ENCODE data around the gene ZNRF4.
"Not testable (repeated sequence)": the region's sequence is repeated elsewhere in the genome, so short reads cannot be mapped to it uniquely, and the experiment has no call there.

Gene ZNRF4

DNA sequence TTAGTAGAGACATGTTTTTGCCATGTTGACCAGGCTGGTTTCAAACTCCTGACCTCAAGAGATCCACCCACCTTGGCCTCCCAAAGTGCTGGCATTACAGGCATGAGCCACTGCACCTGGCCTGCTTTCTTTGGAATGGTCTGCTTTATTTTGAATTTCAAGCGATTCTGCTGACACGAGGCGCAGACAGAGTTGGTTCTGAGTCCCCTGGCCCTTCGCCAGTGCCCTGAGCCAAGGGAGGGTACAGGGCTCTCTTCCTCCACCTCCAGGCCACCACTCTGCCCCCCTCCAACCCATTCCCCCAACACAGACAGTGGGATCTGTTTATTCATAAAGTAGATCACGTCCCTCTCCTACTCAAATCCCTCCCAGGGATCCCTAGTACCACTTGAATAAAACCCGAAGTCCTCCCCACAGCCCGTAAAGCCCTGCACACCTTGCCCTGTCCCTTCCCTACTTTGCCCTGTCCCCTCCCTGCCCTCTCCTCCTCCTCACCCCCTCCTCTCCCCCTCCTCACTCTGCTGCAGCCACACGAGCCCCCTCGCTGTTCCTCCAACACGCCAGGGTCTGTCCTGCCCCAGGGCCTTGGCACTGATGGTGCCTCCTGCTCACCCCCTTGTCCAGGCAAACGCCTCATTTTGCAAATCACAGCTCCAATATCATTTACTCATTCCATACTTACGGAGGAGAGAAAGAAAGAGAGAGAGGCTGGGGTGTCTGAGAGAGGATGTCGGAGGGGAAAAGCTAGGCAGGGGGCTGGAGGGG is 22.4 kb downstream of the ZNRF4 start:
- H3K4me1 ChIP-seq (ENCODE audit: control insufficient read depth, insufficient read depth, low read length, unreplicated experiment) = no peaks in the 10 kb centered on the region
- no peak overlapping the region for H3K27ac ChIP-seq (ENCODE audit: low read depth, low read length)
- no peaks in the 10 kb centered on the region for H3K36me3 ChIP-seq (ENCODE audit: insufficient read depth, low read length)
- no peak overlapping the region for H3K4me3 ChIP-seq (ENCODE audit: low read depth, low read length)
- no peak overlapping the region for H2AFZ ChIP-seq (ENCODE audit: low read length, unreplicated experiment)
- peaks cover 18% of the 10 kb centered on the region for H3K27me3 ChIP-seq (ENCODE audit: insufficient read depth, low read length)
- no peaks in the 10 kb centered on the region for H3K79me2 ChIP-seq (ENCODE audit: control insufficient read depth, insufficient read depth, low read length, unreplicated experiment)

DNA sequence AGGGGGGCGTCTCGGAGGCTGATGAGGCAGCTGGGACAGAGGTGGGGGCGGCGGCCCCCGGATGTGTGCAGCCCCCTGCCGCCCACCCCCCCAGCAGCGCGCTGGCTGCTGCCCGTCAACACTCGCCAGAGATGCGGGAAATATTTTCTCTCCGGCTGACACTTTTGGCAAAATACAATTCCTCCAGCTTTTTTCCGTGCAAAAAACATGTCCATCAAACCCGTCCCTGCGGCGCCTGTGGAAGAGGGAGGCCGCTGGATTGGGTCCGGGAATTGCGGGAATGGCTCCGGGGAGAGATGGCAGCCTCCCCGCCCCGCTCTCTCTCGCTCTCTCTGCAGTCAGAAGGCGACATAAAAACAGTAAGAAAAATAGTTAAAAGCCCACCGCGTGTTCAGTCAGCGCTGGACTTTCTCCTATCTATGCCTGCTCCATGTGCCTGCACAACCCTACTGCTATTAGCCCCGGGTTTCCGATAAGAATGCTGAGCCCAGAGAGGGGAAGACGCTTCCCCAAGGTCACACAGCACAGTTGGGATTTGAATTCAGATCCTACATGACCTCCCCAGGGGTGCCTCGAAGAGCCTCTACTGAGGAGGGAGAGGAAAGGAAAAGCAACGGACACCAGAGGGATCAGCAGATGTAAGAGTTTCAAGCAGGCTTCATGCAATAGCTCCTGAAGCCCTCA is 23.2 kb downstream of the ZNRF4 start:
- Histone ChIP-seq H3K4me3 (ENCODE audit: low read depth, low read length) (no peak overlapping the region), H3K36me3 (ENCODE audit: insufficient read depth, low read length) (no peaks in the 10 kb centered on the region), H3K79me2 (ENCODE audit: control insufficient read depth, insufficient read depth, low read length, unreplicated experiment) (no peaks in the 10 kb centered on the region), H3K27me3 (ENCODE audit: insufficient read depth, low read length) (peaks cover 18% of the 10 kb centered on the region), H3K4me1 (ENCODE audit: control insufficient read depth, insufficient read depth, low read length, unreplicated experiment) (no peaks in the 10 kb centered on the region), H3K27ac (ENCODE audit: low read depth, low read length) (no peak overlapping the region), H2AFZ (ENCODE audit: low read length, unreplicated experiment) (no peak overlapping the region)

GRCh38 chr19:5478925-5479588 is 23.8 kb downstream of the ZNRF4 start:
- no peaks in the 10 kb centered on the region for H3K36me3 ChIP-seq (ENCODE audit: insufficient read depth, low read length)
- H3K27me3 ChIP-seq (ENCODE audit: insufficient read depth, low read length) = peaks cover 19% of the 10 kb centered on the region
- H3K79me2 ChIP-seq (ENCODE audit: control insufficient read depth, insufficient read depth, low read length, unreplicated experiment) = no peaks in the 10 kb centered on the region
- H2AFZ ChIP-seq (ENCODE audit: low read length, unreplicated experiment) = no peak overlapping the region
- no peak overlapping the region for H3K27ac ChIP-seq (ENCODE audit: low read depth, low read length)
- no peak overlapping the region for H3K4me3 ChIP-seq (ENCODE audit: low read depth, low read length)
- no peaks in the 10 kb centered on the region for H3K4me1 ChIP-seq (ENCODE audit: control insufficient read depth, insufficient read depth, low read length, unreplicated experiment)

- H3K27ac ChIP-seq (ENCODE audit: low read depth, low read length) = no peak overlapping the region
- no peaks in the 10 kb centered on the region for H3K79me2 ChIP-seq (ENCODE audit: control insufficient read depth, insufficient read depth, low read length, unreplicated experiment)
- H3K4me3 ChIP-seq (ENCODE audit: low read depth, low read length) = no peak overlapping the region
- peaks cover 26% of the 10 kb centered on the region for H3K27me3 ChIP-seq (ENCODE audit: insufficient read depth, low read length)
- H2AFZ ChIP-seq (ENCODE audit: low read length, unreplicated experiment) = no peak overlapping the region
- no peaks in the 10 kb centered on the region for H3K4me1 ChIP-seq (ENCODE audit: control insufficient read depth, insufficient read depth, low read length, unreplicated experiment)
- no peaks in the 10 kb centered on the region for H3K36me3 ChIP-seq (ENCODE audit: insufficient read depth, low read length)
These were observed 24.7 kb downstream of the ZNRF4 start for GRCh38 chr19:5479958-5480357.

GRCh38 chr19:5480427-5480836 is 25.2 kb downstream of the ZNRF4 start:
- Histone ChIP-seq H3K36me3 (ENCODE audit: insufficient read depth, low read length) (no peaks in the 10 kb centered on the region), H3K27me3 (ENCODE audit: insufficient read depth, low read length) (peaks cover 31% of the 10 kb centered on the region), H3K4me1 (ENCODE audit: control insufficient read depth, insufficient read depth, low read length, unreplicated experiment) (no peaks in the 10 kb centered on the region), H3K79me2 (ENCODE audit: control insufficient read depth, insufficient read depth, low read length, unreplicated experiment) (no peaks in the 10 kb centered on the region), H3K4me3 (ENCODE audit: low read depth, low read length) (no peak overlapping the region), H3K27ac (ENCODE audit: low read depth, low read length) (no peak overlapping the region), H2AFZ (ENCODE audit: low read length, unreplicated experiment) (no peak overlapping the region)

DNA sequence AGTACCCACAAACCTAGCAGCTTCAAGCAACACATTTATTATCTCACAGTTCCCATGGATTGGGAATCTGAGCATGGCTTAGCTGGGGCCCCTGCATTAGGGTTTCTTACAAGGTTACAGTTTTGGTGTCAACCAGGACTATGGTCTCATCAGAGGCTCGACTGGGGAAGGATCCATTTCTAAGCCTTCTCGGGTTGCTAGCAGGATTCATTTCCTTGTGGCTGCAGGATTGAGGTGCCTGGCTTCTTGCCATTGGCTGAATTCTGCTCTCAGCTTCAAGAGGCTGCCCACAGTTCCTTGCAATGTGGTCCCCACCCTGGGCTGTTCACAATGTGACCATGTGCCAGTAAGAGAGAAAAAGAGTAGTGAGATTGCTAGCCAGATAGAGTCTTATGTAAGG is 26.7 kb downstream of the ZNRF4 start:
- H3K79me2 ChIP-seq (ENCODE audit: control insufficient read depth, insufficient read depth, low read length, unreplicated experiment) = no peaks in the 10 kb centered on the region
- peaks cover 35% of the 10 kb centered on the region for H3K27me3 ChIP-seq (ENCODE audit: insufficient read depth, low read length)
- no peaks in the 10 kb centered on the region for H3K36me3 ChIP-seq (ENCODE audit: insufficient read depth, low read length)
- no peak overlapping the region for H2AFZ ChIP-seq (ENCODE audit: low read length, unreplicated experiment)
- H3K27ac ChIP-seq (ENCODE audit: low read depth, low read length) = no peak overlapping the region
- no peak overlapping the region for H3K4me3 ChIP-seq (ENCODE audit: low read depth, low read length)
- no peaks in the 10 kb centered on the region for H3K4me1 ChIP-seq (ENCODE audit: control insufficient read depth, insufficient read depth, low read length, unreplicated experiment)

- H3K27ac ChIP-seq (ENCODE audit: low read depth, low read length) = no peak overlapping the region
- H3K79me2 ChIP-seq (ENCODE audit: control insufficient read depth, insufficient read depth, low read length, unreplicated experiment) = no peaks in the 10 kb centered on the region
- H3K36me3 ChIP-seq (ENCODE audit: insufficient read depth, low read length) = no peaks in the 10 kb centered on the region
- no peak overlapping the region for H2AFZ ChIP-seq (ENCODE audit: low read length, unreplicated experiment)
- no peak overlapping the region for H3K4me3 ChIP-seq (ENCODE audit: low read depth, low read length)
- no peaks in the 10 kb centered on the region for H3K4me1 ChIP-seq (ENCODE audit: control insufficient read depth, insufficient read depth, low read length, unreplicated experiment)
- peaks cover 25% of the 10 kb centered on the region for H3K27me3 ChIP-seq (ENCODE audit: insufficient read depth, low read length)
These were observed 29.4 kb downstream of the ZNRF4 start for GRCh38 chr19:5484398-5485285.

DNA sequence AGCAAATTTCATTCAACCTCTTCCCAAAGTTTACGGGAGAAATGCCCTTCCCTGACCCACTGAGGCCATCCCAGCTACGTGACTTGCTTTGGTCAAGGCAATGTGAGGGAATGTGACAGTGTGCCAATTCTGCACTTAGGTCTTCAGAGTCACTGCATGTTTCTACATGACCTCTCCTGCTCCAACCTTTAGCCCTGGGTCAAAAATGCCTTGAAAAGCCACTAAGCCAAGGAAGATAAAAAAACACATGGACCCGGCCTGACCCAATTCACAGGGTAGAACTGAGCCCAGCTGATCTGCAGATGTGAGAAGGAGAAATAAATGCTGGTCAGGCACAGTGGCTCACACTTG is 30.0 kb downstream of the ZNRF4 start:
- Histone ChIP-seq H3K4me1 (ENCODE audit: control insufficient read depth, insufficient read depth, low read length, unreplicated experiment) (no peaks in the 10 kb centered on the region), H2AFZ (ENCODE audit: low read length, unreplicated experiment) (no peak overlapping the region), H3K36me3 (ENCODE audit: insufficient read depth, low read length) (no peaks in the 10 kb centered on the region), H3K27me3 (ENCODE audit: insufficient read depth, low read length) (peaks cover 31% of the 10 kb centered on the region), H3K4me3 (ENCODE audit: low read depth, low read length) (no peak overlapping the region), H3K79me2 (ENCODE audit: control insufficient read depth, insufficient read depth, low read length, unreplicated experiment) (no peaks in the 10 kb centered on the region), H3K27ac (ENCODE audit: low read depth, low read length) (no peak overlapping the region)

GRCh38 chr19:5485658-5486057 is 30.4 kb downstream of the ZNRF4 start:
- H3K4me1 ChIP-seq (ENCODE audit: control insufficient read depth, insufficient read depth, low read length, unreplicated experiment); H3K4me3 ChIP-seq (ENCODE audit: low read depth, low read length); H3K27ac ChIP-seq (ENCODE audit: low read depth, low read length): not testable (repeated sequence)

DNA sequence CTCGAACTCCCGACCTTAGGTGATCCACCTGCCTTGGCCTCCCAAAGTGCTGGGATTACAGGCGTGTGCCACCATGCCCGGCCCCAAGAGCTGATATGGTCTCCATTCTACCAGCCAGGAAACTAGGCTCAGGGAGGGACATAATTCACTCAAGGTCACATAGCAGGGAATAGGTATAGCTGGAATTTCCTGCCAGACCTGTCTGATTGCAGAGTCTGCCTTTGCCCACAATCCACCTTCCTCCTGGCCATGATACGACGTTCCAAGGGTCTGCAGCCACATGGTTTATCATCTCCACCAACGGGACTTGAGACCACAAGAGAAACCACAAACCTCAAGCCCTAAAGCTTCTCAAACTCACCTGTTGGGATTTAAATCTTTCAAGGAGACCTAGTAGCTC is 32.0 kb downstream of the ZNRF4 start:
- Histone ChIP-seq H3K4me3 (ENCODE audit: low read depth, low read length) (no peak overlapping the region), H3K27me3 (ENCODE audit: insufficient read depth, low read length) (peaks cover 35% of the 10 kb centered on the region), H3K79me2 (ENCODE audit: control insufficient read depth, insufficient read depth, low read length, unreplicated experiment) (no peaks in the 10 kb centered on the region), H3K4me1 (ENCODE audit: control insufficient read depth, insufficient read depth, low read length, unreplicated experiment) (no peaks in the 10 kb centered on the region), H3K27ac (ENCODE audit: low read depth, low read length) (no peak overlapping the region), H3K36me3 (ENCODE audit: insufficient read depth, low read length) (no peaks in the 10 kb centered on the region), H2AFZ (ENCODE audit: low read length, unreplicated experiment) (no peak overlapping the region)

More at GRCh38 chr19:5485658-5486057, 30.4 kb downstream of the ZNRF4 start:
- not testable (repeated sequence) for H2AFZ ChIP-seq (ENCODE audit: low read length, unreplicated experiment); H3K79me2 ChIP-seq (ENCODE audit: control insufficient read depth, insufficient read depth, low read length, unreplicated experiment); H3K36me3 ChIP-seq (ENCODE audit: insufficient read depth, low read length)
- H3K27me3 ChIP-seq (ENCODE audit: insufficient read depth, low read length) = peaks cover 31% of the 10 kb centered on the region
